ENCODE measurements around the gene MND1. TPM values are rescaled to one million over a fixed set of nuclear protein-coding genes. Genes with fewer than 3 reads are reported as not detected.
"Not testable (repeated sequence)": the region's sequence is repeated elsewhere in the genome, so short reads cannot be mapped to it uniquely, and the experiment has no call there.

The MND1 gene
- total RNA-seq, 1 experiment from 2014 or later = 47.1 TPM

DNA sequence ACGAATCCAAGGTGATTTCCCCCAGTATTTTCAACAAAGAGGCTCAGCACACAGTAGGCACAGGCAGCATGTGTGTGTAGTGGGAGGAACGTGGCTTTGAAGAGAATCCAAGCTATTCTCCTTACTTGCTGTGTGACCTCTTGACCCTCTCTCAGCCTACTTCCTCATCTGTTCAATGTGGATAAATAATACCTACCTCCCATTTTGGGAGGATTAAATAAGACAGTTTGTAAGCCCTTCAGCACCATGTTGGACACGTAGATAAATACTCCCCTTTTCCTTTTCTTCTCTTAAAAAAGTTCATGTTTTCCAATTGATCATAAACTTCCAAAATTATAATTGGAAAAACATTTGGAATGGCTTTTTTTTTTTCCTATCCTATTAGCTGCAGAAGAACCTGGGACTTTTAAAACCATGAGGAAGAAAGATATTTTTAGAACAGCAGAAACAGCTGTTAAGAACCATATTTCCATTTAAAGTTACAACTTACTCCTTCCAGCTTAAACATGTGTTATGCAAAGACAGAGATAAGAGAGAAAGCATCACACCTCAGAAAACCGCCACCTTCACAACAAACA, 65.5 kb downstream of the MND1 start:
- H3K9ac ChIP-seq (ENCODE audit: low read length) = no peak overlapping the region
- no peak overlapping the region for H3K4me2 ChIP-seq (ENCODE audit: low read depth, low read length, poor library complexity, severe bottlenecking)
- no peaks in the 10 kb centered on the region for H3K27me3 ChIP-seq (ENCODE audit: low read length)
- H3K27ac ChIP-seq (ENCODE audit: low read length) = no peak overlapping the region
- H3K9me3 ChIP-seq (ENCODE audit: low read length) = no peaks in the 10 kb centered on the region
- H2AFZ ChIP-seq (ENCODE audit: low read length) = no peak overlapping the region
- no peaks in the 10 kb centered on the region for H3K79me2 ChIP-seq (ENCODE audit: low read length)
- no peaks in the 10 kb centered on the region for H3K4me1 ChIP-seq (ENCODE audit: low read length)
- no peak for DNase-seq
- H4K20me1 ChIP-seq (ENCODE audit: insufficient read depth, low read depth, low read length) = no peaks in the 10 kb centered on the region
- peaks cover 9% of the 10 kb centered on the region; the same call in 1 of the 2 replicates for H3K36me3 ChIP-seq (ENCODE audit: insufficient read depth, low read length)
- H3K9me2 ChIP-seq (replicated peaks; ENCODE audit: insufficient read depth, low read length) = no peaks in the 10 kb centered on the region
- no peak overlapping the region for H3K4me3 ChIP-seq (ENCODE audit: low read length)

- Histone ChIP-seq H3K4me3 (ENCODE audit: low read length) (no peak overlapping the region), H3K27ac (ENCODE audit: low read length) (no peak overlapping the region), H3K4me2 (ENCODE audit: low read depth, low read length, poor library complexity, severe bottlenecking) (no peak overlapping the region), H3K9me2 (replicated peaks; ENCODE audit: insufficient read depth, low read length) (no peaks in the 10 kb centered on the region), H3K4me1 (ENCODE audit: low read length) (no peaks in the 10 kb centered on the region), H3K79me2 (ENCODE audit: low read length) (no peaks in the 10 kb centered on the region), H3K9ac (ENCODE audit: low read length) (no peak overlapping the region), H2AFZ (ENCODE audit: low read length) (no peak overlapping the region), H3K27me3 (ENCODE audit: low read length) (no peaks in the 10 kb centered on the region), H3K9me3 (ENCODE audit: low read length) (no peaks in the 10 kb centered on the region), H4K20me1 (ENCODE audit: insufficient read depth, low read depth, low read length) (no peaks in the 10 kb centered on the region), H3K36me3 (ENCODE audit: insufficient read depth, low read length) (peaks cover 10% of the 10 kb centered on the region; the same call in 1 of the 2 replicates)
- DNase-seq = no peak
Measured at GRCh38 chr4:153413842-153414241, 69.4 kb downstream of the MND1 start.

- not testable (repeated sequence) for H4K20me1 ChIP-seq (ENCODE audit: insufficient read depth, low read depth, low read length); DNase-seq; H3K36me3 ChIP-seq (ENCODE audit: insufficient read depth, low read length)
Measured at GRCh38 chr4:153416456-153416855, 72.0 kb downstream of the MND1 start.

GRCh38 chr4:153418121-153418520, 73.6 kb downstream of the MND1 start:
- Histone ChIP-seq H3K27ac (ENCODE audit: low read length) (no peak overlapping the region), H3K4me1 (ENCODE audit: low read length) (peaks cover 3% of the 10 kb centered on the region; the same call in 1 of the 2 replicates), H3K36me3 (ENCODE audit: insufficient read depth, low read length) (peaks cover 6% of the 10 kb centered on the region; the same call in 1 of the 2 replicates), H3K79me2 (ENCODE audit: low read length) (no peaks in the 10 kb centered on the region), H3K9me3 (ENCODE audit: low read length) (no peaks in the 10 kb centered on the region), H3K27me3 (ENCODE audit: low read length) (no peaks in the 10 kb centered on the region), H4K20me1 (ENCODE audit: insufficient read depth, low read depth, low read length) (no peaks in the 10 kb centered on the region), H3K9ac (ENCODE audit: low read length) (no peak overlapping the region), H3K4me2 (ENCODE audit: low read depth, low read length, poor library complexity, severe bottlenecking) (no peak overlapping the region), H3K4me3 (ENCODE audit: low read length) (no peak overlapping the region), H3K9me2 (replicated peaks; ENCODE audit: insufficient read depth, low read length) (no peaks in the 10 kb centered on the region), H2AFZ (ENCODE audit: low read length) (no peak overlapping the region)
- DNase-seq = no peak

More at GRCh38 chr4:153416456-153416855, 72.0 kb downstream of the MND1 start:
- H3K9me3 ChIP-seq (ENCODE audit: low read length); H3K4me1 ChIP-seq (ENCODE audit: low read length); H3K4me2 ChIP-seq (ENCODE audit: low read depth, low read length, poor library complexity, severe bottlenecking); H3K9me2 ChIP-seq (replicated peaks; ENCODE audit: insufficient read depth, low read length); H3K4me3 ChIP-seq (ENCODE audit: low read length); H2AFZ ChIP-seq (ENCODE audit: low read length); H3K27ac ChIP-seq (ENCODE audit: low read length); H3K9ac ChIP-seq (ENCODE audit: low read length); H3K79me2 ChIP-seq (ENCODE audit: low read length); H3K27me3 ChIP-seq (ENCODE audit: low read length): not testable (repeated sequence)

- H3K36me3 ChIP-seq (ENCODE audit: insufficient read depth, low read length) = peaks cover 6% of the 10 kb centered on the region; the same call in 1 of the 2 replicates
- no peak for DNase-seq
- no peak overlapping the region for H3K4me3 ChIP-seq (ENCODE audit: low read length)
- peaks cover 3% of the 10 kb centered on the region; the same call in 1 of the 2 replicates for H3K4me1 ChIP-seq (ENCODE audit: low read length)
- no peaks in the 10 kb centered on the region for H4K20me1 ChIP-seq (ENCODE audit: insufficient read depth, low read depth, low read length)
- no peak overlapping the region for H2AFZ ChIP-seq (ENCODE audit: low read length)
- H3K79me2 ChIP-seq (ENCODE audit: low read length) = no peaks in the 10 kb centered on the region
- H3K9ac ChIP-seq (ENCODE audit: low read length) = no peak overlapping the region
- H3K4me2 ChIP-seq (ENCODE audit: low read depth, low read length, poor library complexity, severe bottlenecking) = no peak overlapping the region
- no peaks in the 10 kb centered on the region for H3K9me2 ChIP-seq (replicated peaks; ENCODE audit: insufficient read depth, low read length)
- no peak overlapping the region for H3K27ac ChIP-seq (ENCODE audit: low read length)
- no peaks in the 10 kb centered on the region for H3K9me3 ChIP-seq (ENCODE audit: low read length)
- no peaks in the 10 kb centered on the region for H3K27me3 ChIP-seq (ENCODE audit: low read length)
Measured at GRCh38 chr4:153418558-153418957, 74.1 kb downstream of the MND1 start.

- Histone ChIP-seq H4K20me1 (ENCODE audit: insufficient read depth, low read depth, low read length) (no peaks in the 10 kb centered on the region), H3K79me2 (ENCODE audit: low read length) (no peaks in the 10 kb centered on the region), H3K9ac (ENCODE audit: low read length) (no peak overlapping the region), H3K4me1 (ENCODE audit: low read length) (peaks cover 3% of the 10 kb centered on the region; the same call in 1 of the 2 replicates), H3K9me2 (replicated peaks; ENCODE audit: insufficient read depth, low read length) (no peaks in the 10 kb centered on the region), H3K9me3 (ENCODE audit: low read length) (no peaks in the 10 kb centered on the region), H3K27ac (ENCODE audit: low read length) (no peak overlapping the region), H3K27me3 (ENCODE audit: low read length) (no peaks in the 10 kb centered on the region), H3K36me3 (ENCODE audit: insufficient read depth, low read length) (peaks cover 6% of the 10 kb centered on the region; the same call in 1 of the 2 replicates), H2AFZ (ENCODE audit: low read length) (no peak overlapping the region), H3K4me3 (ENCODE audit: low read length) (no peak overlapping the region), H3K4me2 (ENCODE audit: low read depth, low read length, poor library complexity, severe bottlenecking) (no peak overlapping the region)
- DNase-seq = no peak
Measured at GRCh38 chr4:153419029-153419428, 74.5 kb downstream of the MND1 start.

DNA sequence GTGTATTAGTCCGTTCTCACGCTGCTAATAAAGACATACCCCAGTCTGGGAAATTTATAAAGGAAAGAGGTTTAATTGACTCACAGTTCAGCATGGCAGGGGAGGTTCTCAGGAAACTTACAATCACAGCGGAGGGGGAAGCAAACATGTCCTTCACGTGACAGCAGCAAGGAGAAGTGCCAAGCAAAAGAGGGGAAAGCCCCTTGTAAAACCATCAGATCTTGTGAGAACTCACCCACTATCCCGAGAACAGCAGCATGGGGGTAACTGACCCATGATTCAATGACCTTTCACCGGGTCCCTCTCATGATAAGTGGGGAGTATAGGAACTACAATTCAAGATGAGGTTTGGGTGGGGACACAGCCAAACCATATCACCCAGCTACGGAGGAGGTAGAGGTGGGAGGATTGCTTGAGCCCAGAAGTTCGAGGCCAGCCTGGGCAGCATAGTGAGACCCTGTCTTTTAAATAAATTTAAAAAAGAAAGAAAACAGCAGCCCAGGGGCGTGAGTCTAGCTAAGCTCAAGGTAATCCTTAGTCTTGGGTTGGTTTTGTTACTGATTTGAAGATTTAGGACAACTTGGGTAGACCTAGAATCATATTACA, 75.3 kb downstream of the MND1 start:
- Histone ChIP-seq H4K20me1 (ENCODE audit: insufficient read depth, low read depth, low read length) (no peaks in the 10 kb centered on the region), H3K4me2 (ENCODE audit: low read depth, low read length, poor library complexity, severe bottlenecking) (no peak overlapping the region), H2AFZ (ENCODE audit: low read length) (no peak overlapping the region), H3K36me3 (ENCODE audit: insufficient read depth, low read length) (peaks cover 6% of the 10 kb centered on the region; the same call in 1 of the 2 replicates), H3K9me2 (replicated peaks; ENCODE audit: insufficient read depth, low read length) (no peaks in the 10 kb centered on the region), H3K9me3 (ENCODE audit: low read length) (no peaks in the 10 kb centered on the region), H3K4me3 (ENCODE audit: low read length) (no peak overlapping the region), H3K27ac (ENCODE audit: low read length) (no peak overlapping the region), H3K79me2 (ENCODE audit: low read length) (no peaks in the 10 kb centered on the region), H3K9ac (ENCODE audit: low read length) (no peak overlapping the region), H3K27me3 (ENCODE audit: low read length) (no peaks in the 10 kb centered on the region), H3K4me1 (ENCODE audit: low read length) (peaks cover 3% of the 10 kb centered on the region; the same call in 1 of the 2 replicates)
- DNase-seq = no peak

DNA sequence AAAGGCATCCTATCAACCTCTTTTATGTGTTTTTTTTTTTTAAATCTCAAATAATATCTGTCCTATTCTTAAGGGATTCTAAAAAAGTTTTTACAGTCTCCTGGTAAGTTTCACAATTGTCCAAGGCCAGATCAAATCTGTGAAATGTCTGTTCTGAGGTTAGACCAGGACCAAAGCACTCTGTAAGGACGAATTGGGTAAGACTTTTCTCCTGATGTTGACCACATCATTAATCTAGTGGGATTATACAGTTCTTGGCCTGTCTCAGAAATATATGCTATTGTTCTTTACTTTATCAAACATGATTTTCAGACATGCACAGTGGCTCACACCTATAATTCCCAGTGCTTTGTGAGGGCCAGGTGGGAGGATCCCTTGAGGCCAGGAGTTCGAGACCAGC, 75.9 kb downstream of the MND1 start:
- Histone ChIP-seq H2AFZ (ENCODE audit: low read length) (no peak overlapping the region), H3K4me2 (ENCODE audit: low read depth, low read length, poor library complexity, severe bottlenecking) (no peak overlapping the region), H3K79me2 (ENCODE audit: low read length) (no peaks in the 10 kb centered on the region), H4K20me1 (ENCODE audit: insufficient read depth, low read depth, low read length) (no peaks in the 10 kb centered on the region), H3K36me3 (ENCODE audit: insufficient read depth, low read length) (peaks cover 5% of the 10 kb centered on the region; the same call in 1 of the 2 replicates), H3K9me3 (ENCODE audit: low read length) (no peaks in the 10 kb centered on the region), H3K4me3 (ENCODE audit: low read length) (no peak overlapping the region), H3K27ac (ENCODE audit: low read length) (no peak overlapping the region), H3K9me2 (replicated peaks; ENCODE audit: insufficient read depth, low read length) (no peaks in the 10 kb centered on the region), H3K27me3 (ENCODE audit: low read length) (no peaks in the 10 kb centered on the region), H3K9ac (ENCODE audit: low read length) (no peak overlapping the region), H3K4me1 (ENCODE audit: low read length) (peaks cover 3% of the 10 kb centered on the region; the same call in 1 of the 2 replicates)
- DNase-seq = no peak
